ENCODE data around the gene TSPAN10.

DNA sequence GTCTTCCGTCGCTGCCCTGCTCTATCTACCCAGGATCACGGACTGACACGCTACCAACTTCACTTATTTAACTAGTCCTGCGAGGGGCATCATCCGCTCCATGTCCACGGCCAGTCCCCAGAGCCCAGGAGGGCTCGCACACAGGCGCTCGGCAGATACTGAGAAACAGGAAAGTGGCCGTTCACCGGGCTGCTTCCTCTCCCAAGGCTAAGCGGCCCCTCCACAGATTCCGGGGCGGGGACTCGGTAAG is 29.0 kb downstream of the TSPAN10 start:
- TF ChIP-seq POLR2AphosphoS5 (IDR thresholded peaks at IDR 0.05; ENCODE audit: low read depth, low read length) (no peak), CENPT (CRISPR knock-in tag; IDR thresholded peaks at IDR 0.05; ENCODE audit: low read depth) (no peak), ZNF563 (CRISPR knock-in tag; IDR thresholded peaks at IDR 0.05) (no peak), YY1 (IDR thresholded peaks at IDR 0.05; ENCODE audit: insufficient read depth, insufficient replicate concordance, low read depth, low read length) (no peak), THAP11 (CRISPR knock-in tag; IDR thresholded peaks at IDR 0.05) (no peak), FLYWCH1 (CRISPR knock-in tag; IDR thresholded peaks at IDR 0.05) (no peak), SP1 (IDR thresholded peaks at IDR 0.05) (no peak), SP1 (CRISPR knock-in tag; IDR thresholded peaks at IDR 0.05) (no peak), NFIB (CRISPR knock-in tag; IDR thresholded peaks at IDR 0.05; ENCODE audit: borderline replicate concordance) (no peak), EZH2 (conservative IDR thresholded peaks at IDR 0.05; ENCODE audit: low read depth, low read length) (no peak)
- TF ChIP-seq, protein P1, sequence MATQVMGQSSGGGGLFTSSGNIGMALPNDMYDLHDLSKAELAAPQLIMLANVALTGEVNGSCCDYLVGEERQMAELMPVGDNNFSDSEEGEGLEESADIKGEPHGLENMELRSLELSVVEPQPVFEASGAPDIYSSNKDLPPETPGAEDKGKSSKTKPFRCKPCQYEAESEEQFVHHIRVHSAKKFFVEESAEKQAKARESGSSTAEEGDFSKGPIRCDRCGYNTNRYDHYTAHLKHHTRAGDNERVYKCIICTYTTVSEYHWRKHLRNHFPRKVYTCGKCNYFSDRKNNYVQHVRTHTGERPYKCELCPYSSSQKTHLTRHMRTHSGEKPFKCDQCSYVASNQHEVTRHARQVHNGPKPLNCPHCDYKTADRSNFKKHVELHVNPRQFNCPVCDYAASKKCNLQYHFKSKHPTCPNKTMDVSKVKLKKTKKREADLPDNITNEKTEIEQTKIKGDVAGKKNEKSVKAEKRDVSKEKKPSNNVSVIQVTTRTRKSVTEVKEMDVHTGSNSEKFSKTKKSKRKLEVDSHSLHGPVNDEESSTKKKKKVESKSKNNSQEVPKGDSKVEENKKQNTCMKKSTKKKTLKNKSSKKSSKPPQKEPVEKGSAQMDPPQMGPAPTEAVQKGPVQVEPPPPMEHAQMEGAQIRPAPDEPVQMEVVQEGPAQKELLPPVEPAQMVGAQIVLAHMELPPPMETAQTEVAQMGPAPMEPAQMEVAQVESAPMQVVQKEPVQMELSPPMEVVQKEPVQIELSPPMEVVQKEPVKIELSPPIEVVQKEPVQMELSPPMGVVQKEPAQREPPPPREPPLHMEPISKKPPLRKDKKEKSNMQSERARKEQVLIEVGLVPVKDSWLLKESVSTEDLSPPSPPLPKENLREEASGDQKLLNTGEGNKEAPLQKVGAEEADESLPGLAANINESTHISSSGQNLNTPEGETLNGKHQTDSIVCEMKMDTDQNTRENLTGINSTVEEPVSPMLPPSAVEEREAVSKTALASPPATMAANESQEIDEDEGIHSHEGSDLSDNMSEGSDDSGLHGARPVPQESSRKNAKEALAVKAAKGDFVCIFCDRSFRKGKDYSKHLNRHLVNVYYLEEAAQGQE (IDR thresholded peaks at IDR 0.05; ENCODE audit: borderline replicate concordance in 1 of 2, low read depth in 1 of 2, low read length in 2 of 2), result no peak

Measured in HepG2 (cell line).